Measurements from ENCODE around the gene CHRM1.
"Not testable (repeated sequence)": the region's sequence is repeated elsewhere in the genome, so short reads cannot be mapped to it uniquely, and the experiment has no call there.

Gene CHRM1

DNA sequence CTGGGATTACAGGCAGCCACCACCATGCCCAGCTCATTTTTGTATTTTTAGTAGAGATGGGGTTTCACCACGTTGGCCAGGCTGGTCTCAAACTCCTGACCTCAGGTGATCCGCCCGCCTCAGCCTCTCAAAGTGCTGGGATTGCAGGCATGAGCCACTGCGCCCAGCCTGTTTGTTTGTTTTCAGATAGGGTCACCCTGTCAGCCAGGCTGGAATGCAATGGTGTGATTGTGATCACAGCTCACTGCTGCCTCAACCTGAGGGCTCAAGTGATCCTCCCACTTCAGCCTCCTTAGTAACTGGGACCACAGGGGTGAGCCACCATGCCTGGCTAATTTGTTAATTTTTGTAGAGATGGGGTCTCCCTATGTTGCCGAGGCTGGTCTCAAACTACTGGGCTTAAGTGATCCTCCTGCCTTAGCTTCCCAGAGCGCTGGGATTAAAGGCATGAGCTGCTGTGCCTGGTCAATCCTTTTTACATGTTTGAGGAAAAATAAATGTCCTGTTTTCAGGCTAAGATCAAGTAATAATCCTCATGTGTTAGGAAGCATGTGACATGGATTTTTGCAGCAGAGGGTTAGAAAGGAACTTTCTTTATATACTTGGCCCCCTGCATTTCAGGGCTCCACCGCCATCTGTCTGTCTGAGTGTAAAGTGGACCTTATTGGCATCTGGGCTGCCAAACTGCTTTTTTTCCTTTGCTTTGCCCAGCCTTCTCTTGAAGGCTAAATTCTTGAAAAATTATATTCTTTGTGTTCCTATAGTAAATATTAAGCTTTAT lies 45.3 kb downstream of the CHRM1 start:
- DNase-seq (ENCODE audit: low read depth): no peak

DNA sequence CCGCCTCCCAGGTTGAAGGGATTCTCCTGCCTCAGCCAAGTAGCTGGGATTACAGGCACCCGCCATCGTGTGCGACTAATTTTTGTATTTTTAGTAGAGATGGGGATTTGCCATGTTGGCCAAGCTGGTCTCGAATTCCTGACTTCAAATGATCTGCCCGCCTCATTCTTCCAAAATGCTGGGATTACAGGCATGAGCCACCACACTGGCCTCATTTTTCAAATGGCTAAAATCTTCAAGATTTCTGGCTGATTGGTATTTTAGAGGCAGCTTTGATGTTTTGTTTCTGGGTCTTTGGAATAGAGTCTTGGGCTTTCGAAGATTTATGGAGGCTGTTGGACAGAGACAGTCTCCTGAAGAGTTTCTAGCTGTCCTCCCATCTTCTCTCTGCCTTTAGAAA lies 46.3 kb downstream of the CHRM1 start:
- no peak for DNase-seq (ENCODE audit: low read depth)

DNA sequence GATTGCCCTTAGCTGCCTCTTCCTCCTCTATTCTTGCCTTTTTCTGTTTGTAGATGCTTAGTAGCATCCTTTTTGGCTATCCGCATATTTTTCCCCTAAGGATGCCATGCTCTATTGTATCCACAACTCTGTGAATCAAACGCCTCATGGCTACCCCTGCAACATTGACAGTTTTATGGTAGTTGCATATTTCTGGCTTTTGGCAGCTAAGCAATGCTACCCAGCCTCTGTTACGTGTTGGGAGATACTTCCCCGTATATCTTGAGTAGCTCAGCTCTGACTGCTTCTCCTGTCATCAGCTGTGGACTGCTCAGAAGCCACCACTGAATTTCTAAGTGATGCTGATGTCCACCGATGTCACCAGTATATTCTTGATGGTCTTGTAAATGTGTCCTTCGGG lies 55.5 kb downstream of the CHRM1 start:
- DNase-seq (ENCODE audit: low read depth): no peak

DNA sequence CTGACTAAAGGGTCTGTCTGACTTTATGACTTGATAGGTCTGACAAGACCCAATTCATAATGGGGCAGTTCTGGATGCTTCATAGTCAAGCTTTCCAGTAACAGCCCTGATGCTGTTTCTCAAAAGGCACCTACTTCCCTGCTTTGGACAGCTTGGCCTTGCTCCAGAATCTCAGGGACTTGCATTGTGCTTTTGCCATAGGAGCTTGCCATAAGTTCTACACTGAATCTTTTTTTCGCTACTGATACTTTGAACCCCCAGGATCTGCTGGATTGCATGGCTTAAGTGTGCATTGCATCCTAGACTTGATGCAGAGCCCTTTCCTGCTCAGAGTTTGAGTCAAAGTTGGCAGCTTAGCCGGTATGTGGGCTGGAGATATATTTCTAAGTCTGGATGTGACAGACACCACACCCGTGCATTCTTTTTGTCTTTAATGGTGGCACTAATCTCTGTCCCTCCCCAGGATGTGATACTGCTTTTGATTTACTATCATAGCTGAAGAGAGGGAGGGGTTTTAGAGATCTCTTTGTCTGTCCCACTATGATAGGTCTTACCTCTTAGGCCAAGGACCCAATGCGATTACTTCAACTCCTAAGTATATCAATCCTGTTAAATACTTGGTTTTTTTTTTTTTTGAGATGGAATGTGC lies 57.4 kb downstream of the CHRM1 start:
- DNase-seq (ENCODE audit: low read depth): no peak

DNA sequence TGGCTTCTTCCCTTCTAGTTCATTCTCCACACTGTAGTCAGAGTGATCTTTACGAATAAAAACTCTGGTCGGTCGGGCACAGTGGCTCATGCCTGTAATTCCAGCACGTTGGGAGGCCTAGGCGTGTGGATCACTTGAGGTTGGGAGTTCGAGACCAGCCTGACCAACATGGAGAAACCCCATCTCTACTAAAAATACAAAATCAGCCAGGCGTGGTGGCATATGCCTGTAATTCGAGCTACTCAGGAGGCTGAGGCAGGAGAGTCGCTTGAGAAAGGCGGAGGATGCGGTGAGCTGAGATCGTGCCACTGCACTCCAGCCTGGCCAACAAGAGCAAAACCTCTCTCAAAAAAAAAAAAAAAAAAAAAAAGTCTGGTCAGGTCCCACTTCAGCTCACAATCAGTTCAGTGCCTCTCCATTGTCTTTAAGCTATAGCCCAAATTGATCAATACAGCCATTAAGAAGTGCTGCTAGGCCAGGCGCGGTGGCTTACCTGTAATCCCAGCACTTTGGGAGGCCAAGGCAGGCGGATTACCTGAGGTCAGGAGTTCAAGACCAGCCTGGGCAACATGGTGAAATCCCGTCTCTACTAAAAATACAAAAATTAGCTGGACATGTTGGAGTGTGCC lies 59.5 kb downstream of the CHRM1 start:
- DNase-seq (ENCODE audit: low read depth): not testable (repeated sequence)

DNA sequence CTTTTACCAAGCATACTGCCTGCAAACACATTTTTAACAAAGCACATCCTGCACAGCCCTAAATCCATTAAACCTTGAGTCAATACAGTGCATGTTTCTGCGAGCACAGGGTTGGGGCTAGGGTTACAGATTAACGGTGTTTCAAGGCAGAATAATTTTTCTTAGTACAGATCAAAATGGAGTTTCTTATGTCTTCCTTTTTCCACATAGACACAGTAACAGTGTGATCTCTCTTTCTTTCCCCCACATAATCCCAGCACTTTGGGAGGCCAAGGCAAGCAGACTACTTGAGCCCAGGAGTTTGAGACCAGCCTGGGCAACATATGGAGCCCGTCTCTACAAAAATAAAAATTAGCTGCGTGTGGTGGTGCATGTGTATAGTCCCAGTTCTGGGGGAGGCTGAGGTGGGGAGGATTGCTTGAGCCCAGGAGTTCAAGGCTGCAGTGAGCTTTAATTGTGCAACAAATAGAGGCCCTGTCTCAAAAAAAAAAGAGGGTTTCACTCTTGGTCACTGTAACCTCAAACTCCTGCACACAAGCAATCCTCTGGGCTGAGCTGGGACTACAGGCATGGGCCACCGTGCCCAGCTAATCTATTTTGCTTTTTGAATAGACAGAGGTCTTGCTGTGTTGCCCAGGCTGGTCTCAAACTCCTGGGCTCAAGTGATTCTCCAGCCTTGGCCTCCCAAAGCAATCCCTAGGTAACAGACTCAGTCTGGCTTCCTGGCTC lies 60.2 kb downstream of the CHRM1 start:
- DNase-seq (ENCODE audit: low read depth): no peak

DNA sequence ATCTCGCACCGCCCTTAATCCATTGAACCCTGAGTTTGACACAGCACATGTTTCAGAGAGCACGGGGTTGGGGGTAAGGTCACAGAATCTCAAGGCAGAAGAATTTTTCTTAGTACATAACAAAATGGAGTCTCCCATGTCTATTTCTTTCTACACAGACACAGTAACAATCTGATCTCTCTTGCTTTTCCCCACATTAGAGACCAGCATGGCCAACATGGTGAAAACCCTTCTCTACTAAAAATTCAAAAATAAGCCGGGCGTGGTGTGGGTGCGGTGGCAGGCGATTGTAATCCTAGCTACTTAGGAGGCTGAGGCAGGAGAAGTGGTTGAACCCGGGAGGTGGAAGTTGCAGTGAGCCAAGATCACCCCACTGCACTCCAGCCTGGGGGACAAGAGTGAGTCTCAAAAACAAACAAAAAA lies 61.9 kb downstream of the CHRM1 start:
- DNase-seq (ENCODE audit: low read depth): not testable (repeated sequence)

Measured in activated T-cell treated with anti-CD3 and anti-CD28 coated beads for 24 hours (primary cell).